HepG2 (cell line): ENCODE results near the gene DPYD. TPM values are rescaled to one million over a fixed set of nuclear protein-coding genes. Genes with fewer than 3 reads are reported as not detected.

Experiments used
- ATAC-seq: fragments of 200-7000 bp; cut with Tn5 transposase; 3 replicates; pipeline ENCODE4 v1.9.1; 2020; ENCODE audit warnings: mild to moderate bottlenecking, moderate library complexity
- BruUV-seq: library from RNA; stranded (reverse); fragments of 400-500 nt; replicated peaks from 2 replicates; lab custom pipeline; 2021; lab: Mats Ljungman, UMichigan
- CTCF ChIA-PET: fragments of 300-600 bp; formaldehyde crosslinking; extraction: SDS; loops from one replicate; lab custom pipeline; 2021; ENCODE audit warnings: low total read pairs, inconsistent platforms, low intra/inter-chr PET ratio; lab: Yijun Ruan, JAX
- POLR2A ChIA-PET: fragments of 350-600 bp; sonication (Branson Sonifier 250); formaldehyde crosslinking; loops from one replicate; lab custom pipeline; 2020; ENCODE audit warnings: antibody characterized with exemption, inconsistent platforms; lab: Yijun Ruan, JAX
- DNase-seq: peaks from one replicate; pipeline ENCODE4 v3.0.0-alpha.2; 2015; ENCODE audit warnings: low spot score
- FAIRE-seq: peaks from 3 replicates; lab custom pipeline; 2011; peaks lifted over from hg19 to GRCh38; lab: Jason Lieb, UNC
- H2AFZ ChIP-seq: one replicate; pipeline ENCODE4 v1.6.1; 2011; ENCODE audit warnings: low read length, inconsistent platforms
- H3K27ac ChIP-seq: fragments of 300-600 bp; 3 replicates; pipeline ENCODE4 v1.8.0; 2011; ENCODE audit warnings: mixed run types, mild to moderate bottlenecking, mixed read lengths, low read length, inconsistent platforms; ENCODE audit not compliant: insufficient read depth; ENCODE audit errors: extremely low read length
- H3K27me3 ChIP-seq, 2 experiments: fragments of 200-600 bp in 1 of 2; 2 replicates in 1 of 2; 3 replicates in 1 of 2; pipeline versions ENCODE4 v1.6.0 to v1.8.0; 2011; ENCODE audit warnings: low read length in 2 of 2, mild to moderate bottlenecking in 2 of 2, moderate library complexity in 2 of 2, inconsistent platforms in 1 of 2; ENCODE audit not compliant: insufficient read depth in 2 of 2, control insufficient read depth in 1 of 2
- H3K36me3 ChIP-seq, 2 experiments: fragments of 200-600 bp in 1 of 2; replicated peaks in 1 of 2; 2 replicates in 1 of 2; 3 replicates in 1 of 2; pipeline versions ENCODE4 v1.5.1 to v1.8.0; 2011; ENCODE audit warnings: low read length in 2 of 2, inconsistent platforms in 1 of 2; ENCODE audit not compliant: insufficient read depth in 2 of 2, control insufficient read depth in 1 of 2
- H3K4me1 ChIP-seq: 2 replicates; pipeline ENCODE4 v1.5.1; 2012; ENCODE audit warnings: low read length, inconsistent platforms; ENCODE audit not compliant: insufficient read depth
- H3K4me2 ChIP-seq: 2 replicates; pipeline ENCODE4 v1.6.0; 2011; ENCODE audit warnings: low read depth, low read length, inconsistent platforms
- H3K4me3 ChIP-seq, 3 experiments: fragments of 200-600 bp in 1 of 3; sonication (generic), shearing (Covaris generic) in 1 of 3; replicated peaks in 1 of 3; 2 replicates each; pipeline ENCODE4 v1.5.1; 2011 to 2016; ENCODE audit warnings: low read length in 3 of 3, inconsistent platforms in 2 of 3, low read depth in 2 of 3, mild to moderate bottlenecking in 2 of 3, control low read depth in 1 of 3, mixed read lengths in 1 of 3; ENCODE audit not compliant: insufficient read depth in 1 of 3
- H3K79me2 ChIP-seq: one replicate; pipeline ENCODE4 v1.6.1; 2011; ENCODE audit warnings: low read length, inconsistent platforms; ENCODE audit not compliant: insufficient read depth
- H3K9ac ChIP-seq: 2 replicates; pipeline ENCODE4 v1.6.0; 2011; ENCODE audit warnings: mild to moderate bottlenecking, low read depth, low read length, inconsistent platforms; ENCODE audit not compliant: insufficient read depth
- H3K9me3 ChIP-seq: 2 replicates; pipeline ENCODE4 v1.5.1; 2012; ENCODE audit warnings: mild to moderate bottlenecking, low read length
- H4K20me1 ChIP-seq: 2 replicates; pipeline ENCODE4 v1.6.0; 2011; ENCODE audit warnings: inconsistent platforms, mild to moderate bottlenecking, low read length, moderate library complexity; ENCODE audit not compliant: insufficient read depth
- ATAD3A ChIP-seq: sonication (generic); formaldehyde crosslinking; IDR thresholded peaks from 2 replicates; pipeline ENCODE4 v1.4.0; 2020; ENCODE audit warnings: missing genetic modification reagents
- GABPB1 ChIP-seq: IDR thresholded peaks from 2 replicates; pipeline ENCODE4 v1.6.1; 2016; ENCODE audit warnings: mild to moderate bottlenecking, missing genetic modification reagents, moderate library complexity, missing compliant biosample characterization
- HNRNPL ChIP-seq: fragments of 200-400 bp; formaldehyde crosslinking; IDR thresholded peaks from 2 replicates; pipeline ENCODE4 v1.6.1; 2017; ENCODE audit warnings: mild to moderate bottlenecking, low read depth, low read length
- IKZF1 ChIP-seq: fragments of 450-650 bp; IDR thresholded peaks from 2 replicates; pipeline ENCODE4 v1.7.1; 2016
- PITX1 ChIP-seq: sonication (generic); formaldehyde crosslinking; IDR thresholded peaks from 2 replicates; pipeline ENCODE4 v1.5.1; 2020; ENCODE audit warnings: mild to moderate bottlenecking, missing genetic modification reagents
- TP53 ChIP-seq: sonication (generic); formaldehyde crosslinking; conservative IDR thresholded peaks from 2 replicates; pipeline ENCODE4 v1.4.0; 2020; ENCODE audit warnings: missing genetic modification reagents
- ZNF225 ChIP-seq: sonication (generic); formaldehyde crosslinking; IDR thresholded peaks from 2 replicates; pipeline ENCODE4 v1.4.0; 2020; ENCODE audit warnings: mild to moderate bottlenecking, missing genetic modification reagents
- ZNF446 ChIP-seq: sonication (generic); formaldehyde crosslinking; IDR thresholded peaks from 2 replicates; pipeline ENCODE4 v1.5.0; 2020; ENCODE audit warnings: mild to moderate bottlenecking, missing genetic modification reagents
- ZNF569 ChIP-seq: sonication (generic); formaldehyde crosslinking; IDR thresholded peaks from 2 replicates; pipeline ENCODE4 v1.5.0; 2020; ENCODE audit warnings: mild to moderate bottlenecking, missing genetic modification reagents, moderate library complexity, borderline replicate concordance
- ZNF629 ChIP-seq: sonication (generic); formaldehyde crosslinking; conservative IDR thresholded peaks from 2 replicates; pipeline ENCODE4 v1.5.0; 2020; ENCODE audit warnings: missing genetic modification reagents
- in situ Hi-C: cut with HindIII; loops from 2 replicates; pipeline ENCODE4 v1.10.0; 2017; ENCODE audit warnings: low pct_unique_long_range_greater_than_20kb; ENCODE audit not compliant: extremely low pct_ligation_motif_present
- intact Hi-C: fragments of 100-400 bp; cut with micrococcal nuclease; formaldehyde crosslinking; loops from one replicate; pipeline ENCODE4 v1.10.0; 2022; ENCODE audit not compliant: unreplicated experiment
- polyA plus RNA-seq, 8 experiments: library from polyadenylated mRNA; depleted of rRNA in 3 of 8; stranded (reverse) in 7 of 8; unstranded in 1 of 8; fragments of >200 nt; fragmentation: Illumina TruSeq in 4 of 8; extraction: Trizol in 4 of 8; gene quantifications; 2 replicates each; pipeline versions ENCODE4 v1.2.1 to v1.2.3, GENCODE V29; 2011 to 2016; ENCODE audit warnings: low read depth in 4 of 8, missing spikeins in 1 of 8, mixed read lengths in 1 of 8; ENCODE audit not compliant: insufficient read depth in 1 of 8
- total RNA-seq, 5 experiments: library from RNA; depleted of rRNA; stranded (reverse); fragments of >200 nt; fragmentation: Illumina TruSeq; extraction: Trizol; gene quantifications; 2 replicates each; pipeline ENCODE4 v1.2.3, GENCODE V29; 2016; ENCODE audit warnings: low read depth in 1 of 5
- TF ChIP-seq, protein P1 (sequence below): sonication (generic); formaldehyde crosslinking; IDR thresholded peaks from 2 replicates; pipeline ENCODE4 v1.9.0; 2021; ENCODE audit warnings: missing genetic modification reagents, borderline replicate concordance
- TF ChIP-seq, protein P2 (sequence below): sonication (generic); formaldehyde crosslinking; IDR thresholded peaks from 2 replicates; pipeline ENCODE4 v1.4.0; 2020; ENCODE audit warnings: missing genetic modification reagents

The DPYD gene
- total and polyA plus RNA-seq, 2 of the 13 experiments (the other 11 are each of a cell fraction or from before 2014, with no cell fraction given) = 1.3 to 3.4 TPM

DNA sequence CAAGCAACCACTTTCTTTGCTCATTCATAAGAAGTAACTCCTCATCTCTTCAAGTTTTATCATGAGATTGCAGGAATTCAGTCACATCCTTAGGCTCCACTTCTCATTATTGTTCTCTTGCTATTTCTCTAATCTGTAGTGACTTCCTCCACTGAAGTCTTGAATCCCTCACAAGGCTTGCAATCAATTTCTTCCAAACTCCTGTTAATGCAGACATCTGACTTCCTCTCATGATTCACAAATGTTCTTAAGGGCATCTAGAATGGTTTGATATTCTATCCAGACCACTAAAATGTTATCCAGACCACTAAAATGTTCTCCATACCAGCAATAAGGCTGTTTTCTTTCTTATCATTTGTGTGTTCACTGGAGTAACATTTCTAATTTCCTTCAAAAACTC is 528.1 kb downstream of the DPYD start:
- intact Hi-C loops = no loop called here
- CTCF ChIA-PET = no interaction called here
- Histone ChIP-seq H3K4me2 (no peak overlapping the region), H3K4me3 (no peak overlapping the region), H2AFZ (no peak overlapping the region), H3K27ac (no peak overlapping the region), H3K79me2 (no peaks in the 10 kb centered on the region), H3K27me3 (no peaks in the 10 kb centered on the region), H3K9ac (no peak overlapping the region), H3K36me3 (no peaks in the 10 kb centered on the region), H3K9me3 (peaks cover 57% of the 10 kb centered on the region), H3K4me1 (no peaks in the 10 kb centered on the region), H4K20me1 (no peaks in the 10 kb centered on the region)
- TF ChIP-seq, protein P1, sequence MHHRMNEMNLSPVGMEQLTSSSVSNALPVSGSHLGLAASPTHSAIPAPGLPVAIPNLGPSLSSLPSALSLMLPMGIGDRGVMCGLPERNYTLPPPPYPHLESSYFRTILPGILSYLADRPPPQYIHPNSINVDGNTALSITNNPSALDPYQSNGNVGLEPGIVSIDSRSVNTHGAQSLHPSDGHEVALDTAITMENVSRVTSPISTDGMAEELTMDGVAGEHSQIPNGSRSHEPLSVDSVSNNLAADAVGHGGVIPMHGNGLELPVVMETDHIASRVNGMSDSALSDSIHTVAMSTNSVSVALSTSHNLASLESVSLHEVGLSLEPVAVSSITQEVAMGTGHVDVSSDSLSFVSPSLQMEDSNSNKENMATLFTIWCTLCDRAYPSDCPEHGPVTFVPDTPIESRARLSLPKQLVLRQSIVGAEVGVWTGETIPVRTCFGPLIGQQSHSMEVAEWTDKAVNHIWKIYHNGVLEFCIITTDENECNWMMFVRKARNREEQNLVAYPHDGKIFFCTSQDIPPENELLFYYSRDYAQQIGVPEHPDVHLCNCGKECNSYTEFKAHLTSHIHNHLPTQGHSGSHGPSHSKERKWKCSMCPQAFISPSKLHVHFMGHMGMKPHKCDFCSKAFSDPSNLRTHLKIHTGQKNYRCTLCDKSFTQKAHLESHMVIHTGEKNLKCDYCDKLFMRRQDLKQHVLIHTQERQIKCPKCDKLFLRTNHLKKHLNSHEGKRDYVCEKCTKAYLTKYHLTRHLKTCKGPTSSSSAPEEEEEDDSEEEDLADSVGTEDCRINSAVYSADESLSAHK = no peak
- TF ChIP-seq HNRNPL (no peak), ZNF569 (CRISPR knock-in tag) (no peak), ZNF629 (no peak), GABPB1 (CRISPR knock-in tag) (no peak), ZNF446 (CRISPR knock-in tag) (no peak), ZNF225 (CRISPR knock-in tag) (no peak), ATAD3A (CRISPR knock-in tag) (no peak), TP53 (CRISPR knock-in tag) (no peak), IKZF1 (no peak), PITX1 (CRISPR knock-in tag) (no peak)
- TF ChIP-seq, protein P2, sequence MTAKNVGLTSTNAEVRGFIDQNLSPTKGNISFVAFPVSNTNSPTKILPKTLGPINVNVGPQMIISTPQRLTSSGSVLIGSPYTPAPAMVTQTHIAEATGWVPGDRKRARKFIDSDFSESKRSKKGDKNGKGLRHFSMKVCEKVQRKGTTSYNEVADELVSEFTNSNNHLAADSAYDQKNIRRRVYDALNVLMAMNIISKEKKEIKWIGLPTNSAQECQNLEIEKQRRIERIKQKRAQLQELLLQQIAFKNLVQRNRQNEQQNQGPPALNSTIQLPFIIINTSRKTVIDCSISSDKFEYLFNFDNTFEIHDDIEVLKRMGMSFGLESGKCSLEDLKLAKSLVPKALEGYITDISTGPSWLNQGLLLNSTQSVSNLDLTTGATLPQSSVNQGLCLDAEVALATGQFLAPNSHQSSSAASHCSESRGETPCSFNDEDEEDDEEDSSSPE (CRISPR knock-in tag) = no peak
- ATAC-seq (no peak), DNase-seq (no peak), FAIRE-seq (no peak)
- POLR2A ChIA-PET = no interaction called here
- in situ Hi-C loops = no loop called here
- BruUV-seq = no TSS peak
